Measurements from ENCODE around the gene HS6ST3. TPM values are rescaled to one million over a fixed set of nuclear protein-coding genes. Genes with fewer than 3 reads are reported as not detected.

The HS6ST3 gene
- total RNA-seq, 2 donors from 2014 or later, result not detected

DNA sequence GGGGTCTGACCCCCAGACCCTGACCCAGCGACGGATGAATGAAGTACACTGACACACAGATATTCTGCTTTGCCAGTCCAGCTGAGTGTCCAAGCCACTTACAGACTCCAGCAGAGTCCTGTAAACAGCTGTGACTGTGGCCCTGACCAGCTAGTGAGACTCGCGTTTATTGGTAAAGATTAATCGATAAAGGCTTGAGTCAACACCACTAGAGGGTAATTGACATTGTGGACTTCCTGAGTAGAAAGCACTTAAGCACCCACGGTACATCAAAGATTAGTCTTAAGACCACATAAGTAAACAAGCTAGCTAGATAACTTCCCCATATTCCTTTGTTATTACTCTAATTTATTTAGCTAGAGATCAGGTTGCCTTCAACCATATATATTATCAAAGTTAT lies 758.4 kb downstream of the HS6ST3 start:
- Mint-ChIP-seq H3K27ac (no peak overlapping the region), H3K9me3 (peaks cover 4 to 9% of the 10 kb centered on the region in 2 donors), H3K36me3 (no peaks in the 10 kb centered on the region)
- no peak for DNase-seq (ENCODE audit: low spot score in 2 of 2)
- no peak for ATAC-seq

DNA sequence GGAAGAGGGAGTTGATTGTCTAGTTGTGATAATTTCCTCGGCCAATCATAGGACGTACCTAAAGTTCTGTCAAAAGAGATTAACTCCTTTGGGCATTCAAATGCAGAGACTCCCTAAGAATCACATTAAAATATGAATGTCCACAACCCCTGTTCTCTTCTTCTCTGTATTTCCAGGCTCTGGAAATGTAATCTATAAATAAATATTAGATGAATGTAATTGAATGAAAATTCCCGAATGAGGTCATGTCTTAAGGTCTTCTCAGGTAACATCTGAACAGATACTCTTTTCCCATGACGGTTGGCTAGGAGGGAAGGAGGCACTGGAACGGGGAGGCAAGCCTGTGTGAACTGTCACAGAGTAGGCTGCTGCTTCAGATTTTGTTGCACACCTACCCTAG lies 759.2 kb downstream of the HS6ST3 start:
- no peak for DNase-seq (ENCODE audit: low spot score in 2 of 2)
- no peak for ATAC-seq
- H3K27ac Mint-ChIP-seq, result no peak overlapping the region
- peaks cover 10 to 16% of the 10 kb centered on the region in 2 donors for H3K9me3 Mint-ChIP-seq
- no peaks in the 10 kb centered on the region for H3K36me3 Mint-ChIP-seq

DNA sequence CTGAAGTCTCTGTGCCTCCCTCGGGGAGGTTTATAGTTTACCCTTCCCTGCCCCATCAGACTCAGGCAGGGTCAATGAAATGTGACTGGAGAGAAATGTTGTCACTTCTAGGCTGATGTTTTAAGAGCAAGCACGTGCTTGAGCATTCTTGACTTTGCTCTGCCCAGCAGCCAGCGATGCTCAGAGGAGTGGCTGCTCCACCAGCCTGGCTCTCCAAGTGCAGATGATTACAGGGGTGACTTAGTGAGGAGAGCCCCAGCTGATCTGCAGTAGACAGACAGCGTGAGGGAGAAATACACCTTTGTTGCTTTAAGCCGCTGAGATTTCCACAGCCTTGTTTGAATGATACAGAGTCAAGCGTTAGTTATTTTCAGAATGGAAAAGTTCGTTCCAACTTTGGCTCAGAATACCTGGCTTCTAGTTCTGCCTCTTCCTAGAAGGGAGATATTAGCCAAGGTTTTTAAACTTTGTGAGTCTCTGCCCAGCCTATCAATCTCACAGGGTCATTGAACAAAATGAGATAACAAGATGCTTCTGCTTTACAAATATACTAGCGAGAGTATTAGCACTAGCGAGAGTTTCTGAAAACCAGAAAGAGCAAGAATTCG lies 760.7 kb downstream of the HS6ST3 start:
- ATAC-seq, result no peak
- DNase-seq (ENCODE audit: low spot score in 2 of 2), result no peak
- no peak overlapping the region for H3K27ac Mint-ChIP-seq
- no peaks in the 10 kb centered on the region for H3K36me3 Mint-ChIP-seq
- peaks cover 10 to 16% of the 10 kb centered on the region in 2 donors for H3K9me3 Mint-ChIP-seq

DNA sequence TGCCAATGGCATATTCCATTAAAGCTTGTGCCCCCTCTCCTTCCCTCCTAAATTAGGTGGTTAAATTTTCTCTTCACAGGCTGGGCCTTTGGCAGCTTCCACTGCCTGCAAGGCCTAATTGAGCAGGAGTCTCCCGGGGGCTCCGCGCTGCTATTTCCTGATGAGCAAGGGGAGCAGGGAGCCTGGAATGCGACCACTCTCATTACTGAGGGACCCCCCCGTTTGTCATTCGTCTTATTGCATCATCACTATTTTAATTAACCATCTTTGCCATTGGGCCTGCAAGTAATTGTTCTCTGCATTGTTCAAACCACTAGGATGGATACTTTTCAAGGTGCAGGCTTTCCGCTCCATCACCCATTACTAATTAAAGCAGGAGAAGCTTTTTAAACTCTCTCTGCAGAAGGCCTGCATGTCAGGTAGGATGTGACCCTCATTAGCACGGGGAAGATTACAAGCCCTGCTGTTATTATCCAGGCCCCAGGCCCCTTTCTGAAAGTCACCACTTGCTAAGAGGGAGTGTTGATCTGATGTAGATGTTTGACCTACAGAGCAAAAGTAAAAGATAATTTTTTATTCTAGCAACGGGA lies 762.0 kb downstream of the HS6ST3 start:
- H3K27ac Mint-ChIP-seq, result no peak overlapping the region
- no peak for DNase-seq (ENCODE audit: low spot score in 2 of 2)
- H3K9me3 Mint-ChIP-seq, result peaks cover 7 to 15% of the 10 kb centered on the region in 2 donors
- ATAC-seq, result no peak
- no peaks in the 10 kb centered on the region for H3K36me3 Mint-ChIP-seq

DNA sequence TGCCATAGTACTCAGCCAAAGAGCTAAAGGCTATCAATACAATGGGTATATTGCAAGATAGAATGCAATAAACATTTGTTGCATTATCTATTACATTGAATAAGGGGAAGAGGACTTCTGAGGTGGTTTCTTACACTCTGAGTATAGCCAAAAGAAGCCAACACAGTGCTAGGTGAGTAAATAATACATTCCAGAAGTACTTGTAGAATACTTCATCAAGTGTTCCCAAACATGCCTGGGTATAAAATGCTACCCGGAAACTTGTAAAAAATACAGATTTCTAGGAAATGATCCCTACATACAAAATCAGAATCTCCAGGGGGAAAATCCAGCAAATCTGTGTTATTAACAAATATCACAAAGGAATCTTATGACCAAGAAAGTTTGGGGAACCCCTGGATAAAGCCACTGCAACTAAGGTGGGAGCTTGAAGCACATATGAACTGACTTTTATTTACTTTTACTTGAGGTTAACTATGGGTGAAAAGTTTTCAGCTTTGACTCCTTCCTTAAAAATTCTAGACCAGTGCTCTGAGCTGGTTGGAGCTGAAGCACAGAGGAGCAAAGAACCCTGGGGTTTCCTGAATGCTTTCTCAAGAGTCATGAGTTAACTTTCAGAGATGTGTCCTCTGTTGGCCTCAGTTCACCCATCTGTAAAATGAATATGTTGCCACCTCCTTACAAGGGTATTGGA lies 768.4 kb downstream of the HS6ST3 start:
- DNase-seq (ENCODE audit: low spot score in 2 of 2) (no peak), ATAC-seq (no peak)
- no peak overlapping the region for H3K27ac Mint-ChIP-seq
- H3K9me3 Mint-ChIP-seq, result peaks cover 8 to 9% of the 10 kb centered on the region in 2 donors
- no peaks in the 10 kb centered on the region for H3K36me3 Mint-ChIP-seq

DNA sequence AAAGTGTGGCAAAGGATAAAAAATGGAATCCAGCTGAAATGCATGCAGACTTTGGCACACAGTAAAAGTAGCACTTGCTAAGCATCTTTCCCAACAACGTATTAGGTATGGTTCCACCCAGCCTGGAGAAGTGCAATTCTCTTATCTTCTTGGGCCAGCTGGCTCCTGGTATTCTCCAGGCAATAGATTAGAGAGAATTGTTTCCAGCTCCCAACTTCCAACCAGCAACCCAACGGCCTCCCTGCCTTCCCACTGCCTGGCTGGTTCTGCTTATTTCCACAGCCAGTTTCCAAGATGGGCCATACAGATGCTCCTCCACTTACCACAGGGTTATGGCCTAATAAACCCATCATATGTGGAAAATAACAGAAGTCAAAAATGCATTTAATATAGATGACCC lies 771.0 kb downstream of the HS6ST3 start:
- DNase-seq (ENCODE audit: low spot score in 2 of 2) (no peak), ATAC-seq (no peak)
- H3K9me3 Mint-ChIP-seq, result peaks cover 2 to 8% of the 10 kb centered on the region in 2 donors
- no peak overlapping the region for H3K27ac Mint-ChIP-seq
- no peaks in the 10 kb centered on the region for H3K36me3 Mint-ChIP-seq

DNA sequence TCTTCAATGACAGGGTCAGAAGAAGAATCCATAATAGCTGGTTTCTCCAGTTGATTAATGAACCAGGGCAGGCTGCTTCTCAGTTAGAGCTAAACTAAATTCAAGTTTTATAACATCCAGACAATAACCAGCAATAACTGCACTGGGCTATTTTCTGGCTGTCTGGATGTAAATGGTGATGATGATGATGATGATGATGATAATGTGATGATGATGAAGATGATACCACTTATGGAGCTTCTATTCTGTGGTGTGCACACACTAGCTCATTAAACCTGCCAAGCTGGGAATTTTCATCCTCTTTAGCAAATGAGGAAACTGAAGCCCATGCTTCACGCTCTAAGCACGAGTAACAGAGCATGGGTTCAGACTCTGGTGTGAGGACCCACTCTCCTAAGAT lies 772.2 kb downstream of the HS6ST3 start:
- Mint-ChIP-seq H3K36me3 (no peaks in the 10 kb centered on the region), H3K9me3 (peaks cover 8% of the 10 kb centered on the region in 2 donors), H3K27ac (no peak overlapping the region)
- ATAC-seq, result no peak
- DNase-seq (ENCODE audit: low spot score in 2 of 2), result no peak

DNA sequence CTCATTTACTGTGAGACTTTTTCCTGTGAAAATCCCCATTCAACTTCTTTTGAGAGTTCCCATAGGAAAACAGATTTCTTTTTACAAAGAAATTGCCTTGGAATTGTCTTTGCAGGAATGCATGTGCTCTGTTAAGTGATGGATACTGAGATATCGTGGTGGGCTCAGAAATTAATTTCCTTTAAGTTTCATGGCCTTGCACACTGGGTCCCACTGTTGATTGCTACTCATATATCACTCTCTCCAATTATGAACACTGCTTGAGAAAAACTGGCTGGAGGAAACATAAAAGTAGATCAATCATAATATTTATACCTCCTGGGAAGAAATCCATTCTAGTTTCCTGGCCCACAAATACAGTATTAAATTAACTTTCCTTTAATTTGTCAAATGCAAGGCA lies 773.1 kb downstream of the HS6ST3 start:
- ATAC-seq, result no peak
- Mint-ChIP-seq H3K27ac (no peak overlapping the region), H3K36me3 (no peaks in the 10 kb centered on the region), H3K9me3 (peaks cover 8% of the 10 kb centered on the region in 2 donors)
- DNase-seq (ENCODE audit: low spot score in 2 of 2), result no peak

DNA sequence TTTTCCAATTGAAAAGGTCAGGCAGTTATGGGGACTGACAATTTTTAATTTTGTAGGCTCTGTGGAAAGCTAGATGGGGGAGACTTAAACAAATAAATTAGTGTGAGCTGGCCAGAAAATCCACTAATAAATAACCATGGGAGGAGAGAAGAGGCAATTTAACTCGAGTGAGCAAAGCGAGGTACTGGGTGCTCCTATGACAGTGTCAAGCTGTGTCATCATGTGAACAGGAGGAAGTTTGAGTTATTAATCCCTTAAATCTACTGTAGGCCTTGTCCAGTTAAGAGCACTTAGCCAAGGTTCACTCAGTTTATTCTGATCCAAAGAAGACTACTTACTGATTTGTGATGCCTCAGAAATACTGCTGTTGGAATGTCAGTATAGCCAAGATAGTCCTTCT lies 781.6 kb downstream of the HS6ST3 start:
- DNase-seq (ENCODE audit: low spot score in 2 of 2) (no peak), ATAC-seq (no peak)
- Mint-ChIP-seq H3K36me3 (no peaks in the 10 kb centered on the region), H3K27ac (no peak overlapping the region), H3K9me3 (peaks cover 6 to 12% of the 10 kb centered on the region in 2 donors)

DNA sequence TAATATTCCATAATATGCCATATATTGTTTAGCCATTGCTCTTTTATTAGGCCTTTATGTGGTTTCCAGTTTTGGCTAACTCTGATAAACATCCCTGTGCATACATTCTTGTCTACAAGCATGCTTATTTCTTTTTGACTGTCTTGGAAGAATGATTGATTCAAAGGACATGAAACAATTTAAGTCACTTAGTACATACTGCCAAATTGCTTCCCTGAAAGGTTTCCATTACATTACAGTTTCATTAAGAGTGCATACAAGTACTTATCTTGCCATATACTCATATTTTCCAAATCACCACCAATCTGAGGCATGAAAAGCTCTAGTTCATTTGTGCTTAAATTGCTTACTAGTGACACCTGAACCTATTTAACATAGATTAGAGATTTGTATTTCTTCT lies 790.5 kb downstream of the HS6ST3 start:
- Mint-ChIP-seq H3K9me3 (peaks cover 14 to 19% of the 10 kb centered on the region in 2 donors), H3K27ac (no peak overlapping the region), H3K36me3 (peaks cover 0 to 9% of the 10 kb centered on the region in 2 donors)
- ATAC-seq, result no peak
- no peak for DNase-seq (ENCODE audit: low spot score in 2 of 2)

Other genes with a start within 250 kb of the HS6ST3 start
- gene UGGT2, start 36.7 kb upstream of the HS6ST3 start, total RNA-seq, result under 1 TPM in 1 of 2 donors, not detected in 1; 0.04 TPM